K562 (cell line): Measurements from ENCODE around the gene EZH1. TPM values are rescaled to one million over a fixed set of nuclear protein-coding genes. Genes with fewer than 3 reads are reported as not detected.

Experiments
- ATAC-seq: fragments of 200-7000 bp; cut with Tn5 transposase; 3 replicates; pipeline ENCODE4 v1.9.1; 2020; ENCODE audit warnings: moderate library complexity
- BruUV-seq: library from RNA; stranded (reverse); fragments of 400-500 nt; replicated peaks from 2 replicates; lab custom pipeline; 2021; lab: Mats Ljungman, UMichigan
- CTCF ChIA-PET: fragments of 300-600 bp; formaldehyde crosslinking; extraction: SDS; loops from one replicate; lab custom pipeline; 2021; ENCODE audit warnings: low intra/inter-chr PET ratio; lab: Yijun Ruan, JAX
- POLR2A ChIA-PET: fragments of 300-600, 350-650 bp; sonication (Branson Sonifier 250); formaldehyde crosslinking; extraction: SDS; loops from one replicate; lab custom pipeline; 2021; ENCODE audit warnings: antibody characterized with exemption, inconsistent platforms; lab: Yijun Ruan, JAX
- DNase-seq, 4 experiments: peaks; one replicate each; pipeline versions ENCODE4 v3.0.0 to v3.0.0-alpha.2; 2011 to 2018; ENCODE audit warnings: low spot score in 3 of 4, mixed read lengths in 3 of 4; ENCODE audit errors: extremely low read depth in 1 of 4
- FAIRE-seq: peaks from 2 replicates; lab custom pipeline; 2011; peaks lifted over from hg19 to GRCh38; lab: Jason Lieb, UNC
- H2AFZ ChIP-seq: 2 replicates; pipeline ENCODE4 v1.6.0; 2011; ENCODE audit warnings: low read depth, low read length, control low read depth, inconsistent platforms
- H3K27ac ChIP-seq: fragments of 200-600 bp; 3 replicates; pipeline ENCODE4 v1.8.0; 2011; ENCODE audit warnings: low read depth, mild to moderate bottlenecking, control low read depth, inconsistent platforms, low read length, moderate library complexity, mixed read lengths; ENCODE audit errors: extremely low read depth
- H3K27me3 ChIP-seq, 2 experiments: fragments of 300-600 bp in 1 of 2; 2 replicates in 1 of 2; 3 replicates in 1 of 2; pipeline versions ENCODE4 v1.6.0 to v1.8.0; 2011; ENCODE audit warnings: inconsistent platforms in 2 of 2, low read length in 2 of 2, mild to moderate bottlenecking in 1 of 2, mixed read lengths in 1 of 2, moderate library complexity in 1 of 2; ENCODE audit not compliant: control insufficient read depth in 2 of 2, insufficient read depth in 2 of 2
- H3K36me3 ChIP-seq: fragments of 300-600 bp; 3 replicates; pipeline ENCODE4 v1.8.0; 2011; ENCODE audit warnings: mild to moderate bottlenecking, low read length, inconsistent platforms; ENCODE audit not compliant: control insufficient read depth, insufficient read depth
- H3K4me1 ChIP-seq, 2 experiments: fragments of 200-600 bp in 1 of 2; replicated peaks in 1 of 2; 2 replicates in 1 of 2; 3 replicates in 1 of 2; pipeline versions ENCODE4 v1.5.1 to v1.8.0; 2011; ENCODE audit warnings: inconsistent platforms in 2 of 2, low read length in 2 of 2, mild to moderate bottlenecking in 1 of 2, mixed read lengths in 1 of 2, moderate library complexity in 1 of 2; ENCODE audit not compliant: control insufficient read depth in 2 of 2, insufficient read depth in 2 of 2
- H3K4me2 ChIP-seq: 2 replicates; pipeline ENCODE4 v1.6.1; 2011; ENCODE audit warnings: low read length, control low read depth, inconsistent platforms, mixed read lengths; ENCODE audit not compliant: insufficient read depth
- H3K4me3 ChIP-seq: fragments of 200-600 bp; sonication (generic), shearing (Covaris generic); 2 replicates; pipeline ENCODE4 v1.5.1; 2016; ENCODE audit warnings: control low read depth, inconsistent platforms
- H3K79me2 ChIP-seq: fragments of 200-600 bp; 3 replicates; pipeline ENCODE4 v1.8.0; 2011; ENCODE audit warnings: low read length, inconsistent platforms; ENCODE audit not compliant: control insufficient read depth, insufficient read depth
- H3K9ac ChIP-seq, 2 experiments: 2 replicates each; pipeline versions ENCODE4 v1.6.0 to v1.6.1; 2011; ENCODE audit warnings: low read depth in 2 of 2, low read length in 2 of 2, control low read depth in 1 of 2, inconsistent platforms in 1 of 2, mild to moderate bottlenecking in 1 of 2, mixed read lengths in 1 of 2; ENCODE audit not compliant: insufficient read depth in 1 of 2
- H3K9me1 ChIP-seq: one replicate; pipeline ENCODE4 v1.6.0; 2011; ENCODE audit warnings: inconsistent platforms, mild to moderate bottlenecking, low read length, moderate library complexity; ENCODE audit not compliant: control insufficient read depth, insufficient read depth
- H3K9me3 ChIP-seq: replicated peaks from 2 replicates; pipeline ENCODE4 v1.5.1; 2011; ENCODE audit warnings: low read depth, low read length, inconsistent platforms; ENCODE audit not compliant: control insufficient read depth, insufficient read depth
- H4K20me1 ChIP-seq: replicated peaks from 2 replicates; pipeline ENCODE4 v1.6.1; 2011; ENCODE audit warnings: low read length, inconsistent platforms, mixed read lengths; ENCODE audit not compliant: control insufficient read depth, insufficient read depth
- ELF1 ChIP-seq: fragments of 200-800 bp; sonication (Bioruptor generic); IDR thresholded peaks from 2 replicates; pipeline ENCODE4 v1.6.1; 2016; ENCODE audit warnings: missing genetic modification characterization, missing compliant biosample characterization
- ELK1 ChIP-seq: sonication (generic); formaldehyde crosslinking; IDR thresholded peaks from 2 replicates; pipeline ENCODE4 v1.8.1; 2022; ENCODE audit warnings: missing genetic modification reagents
- FOS ChIP-seq: IDR thresholded peaks from 3 replicates; pipeline ENCODE4 v1.6.1; 2011; ENCODE audit not compliant: insufficient read length; ENCODE audit errors: extremely low read depth
- GTF2A2 ChIP-seq: IDR thresholded peaks from 2 replicates; pipeline ENCODE4 v1.6.1; 2016; ENCODE audit warnings: mild to moderate bottlenecking, missing genetic modification characterization, missing compliant biosample characterization
- HLTF ChIP-seq: fragments of 450-650 bp; IDR thresholded peaks from 2 replicates; pipeline ENCODE4 v1.6.1; 2016
- IFI16 ChIP-seq: fragments of 250-450 bp; sonication (Bioruptor Pico); IDR thresholded peaks from 2 replicates; pipeline ENCODE4 v2.1.2; 2022; ENCODE audit warnings: mild to moderate bottlenecking, inconsistent platforms
- ILF3 ChIP-seq: fragments of 450-650 bp; IDR thresholded peaks from 2 replicates; pipeline ENCODE4 v1.6.1; 2018; ENCODE audit warnings: antibody characterized with exemption, mild to moderate bottlenecking, moderate library complexity, borderline replicate concordance
- NUFIP1 ChIP-seq: fragments of 450-650 bp; IDR thresholded peaks from 2 replicates; pipeline ENCODE4 v1.6.1; 2018; ENCODE audit not compliant: partially characterized antibody
- PYGO2 ChIP-seq: fragments of 450-650 bp; IDR thresholded peaks from 2 replicates; pipeline ENCODE4 v1.6.1; 2016; ENCODE audit warnings: mild to moderate bottlenecking, missing genetic modification characterization, moderate library complexity, missing compliant biosample characterization
- RBM14 ChIP-seq: fragments of 200-400 bp; formaldehyde crosslinking; IDR thresholded peaks from 2 replicates; pipeline ENCODE4 v1.6.1; 2018; ENCODE audit warnings: low read depth, mild to moderate bottlenecking, low read length, moderate library complexity, borderline replicate concordance; ENCODE audit not compliant: insufficient read depth
- TEAD4 ChIP-seq, 2 experiments: sonication (generic) in 1 of 2; formaldehyde crosslinking in 1 of 2; IDR thresholded peaks; 2 replicates each; pipeline versions ENCODE4 v1.6.1 to v1.8.0; 2012 to 2022; ENCODE audit warnings: borderline replicate concordance in 1 of 2, inconsistent platforms in 1 of 2, low read length in 1 of 2, mild to moderate bottlenecking in 1 of 2, missing genetic modification reagents in 1 of 2
- THRAP3 ChIP-seq: fragments of 450-650 bp; IDR thresholded peaks from 2 replicates; pipeline ENCODE4 v1.6.1; 2016; ENCODE audit warnings: mild to moderate bottlenecking, inconsistent platforms, borderline replicate concordance
- WHSC1 ChIP-seq: IDR thresholded peaks from one replicate; pipeline ENCODE4 v1.6.1; 2012; ENCODE audit warnings: low read length, control low read depth, inconsistent platforms
- ZNF280B ChIP-seq: fragments of 250-450 bp; sonication (Bioruptor Pico); IDR thresholded peaks from 2 replicates; pipeline ENCODE4 v1.5.1; 2021; ENCODE audit warnings: mild to moderate bottlenecking
- ZNF431 ChIP-seq: sonication (generic); formaldehyde crosslinking; IDR thresholded peaks from 2 replicates; pipeline ENCODE4 v1.8.0; 2022; ENCODE audit warnings: mild to moderate bottlenecking, missing genetic modification reagents
- WGBS: fragments of 100-300 bp; shearing (Covaris generic); methylation state at CpG from one replicate; pipeline ENCODE4 v1.1.6; 2016; ENCODE audit warnings: low coverage, mixed read lengths; ENCODE audit not compliant: insufficient coverage; ENCODE audit errors: missing lambda C conversion rate; 5-methylcytosine and 5-hydroxymethylcytosine counted together
- in situ Hi-C: fragments of 300-500 bp; cut with MboI; formaldehyde crosslinking; loops from 4 replicates; pipeline ENCODE4 v1.15.0; 2018; ENCODE audit warnings: inconsistent platforms, mixed read lengths
- intact Hi-C: fragments of 100-400 bp; cut with micrococcal nuclease; formaldehyde crosslinking; loops from 2 replicates; pipeline ENCODE4 v1.14.2; 2022
- polyA plus RNA-seq, 8 experiments: library from polyadenylated mRNA; depleted of rRNA in 4 of 8; stranded (reverse) in 5 of 8; unstranded in 3 of 8; fragments of >200 nt; fragmentation: Nextera tagmentation in 2 of 8; fragmentation: Illumina TruSeq in 1 of 8; extraction: Ambion mirVana in 2 of 8; extraction: Trizol in 1 of 8; gene quantifications; 2 replicates each; pipeline versions ENCODE4 v1.2.1 to v1.2.3, GENCODE V29; 2011 to 2014; ENCODE audit warnings: inconsistent platforms in 1 of 8, missing spikeins in 1 of 8
- total RNA-seq, 7 experiments: library from RNA; depleted of rRNA in 6 of 7; stranded (reverse); fragments of >200 nt in 6 of 7; fragmentation: Illumina TruSeq in 2 of 7; extraction: Trizol in 2 of 7; gene quantifications; 2 replicates each; pipeline versions ENCODE4 v1.2.1 to v1.2.3, GENCODE V29; 2011 to 2021; ENCODE audit warnings: low replicate concordance in 1 of 7

Gene EZH1
- total and polyA plus RNA-seq, 9 of the 15 experiments (the other 6 are each of a cell fraction or from before 2014, with no cell fraction given), result 8.6 to 40.8 (median 22.9) TPM

- H3K36me3 ChIP-seq, result peaks cover 81% of the 10 kb centered on the region
- POLR2A ChIA-PET, result interaction anchor here (0.7 to 2.6 kb wide), 6 partner anchors 9 to 131 kb away, joined by 3 to 17 read pairs (median 3); partner anchors contain the start of gene PSMC3IP
- TF ChIP-seq PYGO2 (tag), result no peak
- TF ChIP-seq NUFIP1, result no peak
- no peak for TF ChIP-seq HLTF
- no peak for TF ChIP-seq ZNF431 (CRISPR knock-in tag)
- TF ChIP-seq ELK1 (CRISPR knock-in tag), result no peak
- TF ChIP-seq TEAD4 (IDR thresholded peaks at IDR 0.05; ENCODE audit: low read length), result no peak
- TF ChIP-seq TEAD4 (CRISPR knock-in tag; IDR thresholded peaks at IDR 0.05; ENCODE audit: borderline replicate concordance), result no peak
- TF ChIP-seq ILF3, result no peak
- no peak for TF ChIP-seq WHSC1
- no peak for TF ChIP-seq IFI16 (CRISPR knock-in tag)
- TF ChIP-seq ELF1 (tag), result no peak
- TF ChIP-seq GTF2A2, result no peak
- TF ChIP-seq FOS, result no peak
- TF ChIP-seq RBM14, result no peak
- TF ChIP-seq ZNF280B (CRISPR knock-in tag), result no peak
- no peak for TF ChIP-seq THRAP3
- no peaks in the 10 kb centered on the region for H4K20me1 ChIP-seq
- CTCF ChIA-PET, result no interaction called here
- H3K9me1 ChIP-seq, result no peaks in the 10 kb centered on the region
- H3K79me2 ChIP-seq, result no peaks in the 10 kb centered on the region
- no peak for FAIRE-seq
- WGBS, result 80% methylated on average over 3 of the region's 3 CpGs
- H3K4me1 ChIP-seq, result peaks cover 0 to 5% of the 10 kb centered on the region in 2 experiments; a peak in 1 of 5 replicates
- no peak overlapping the region; a peak in 1 of 4 replicates for H3K9ac ChIP-seq
- no peak overlapping the region for H3K4me2 ChIP-seq
- H3K4me3 ChIP-seq, result no peak overlapping the region
- in situ Hi-C loops (no loop called here), intact Hi-C loops (no loop called here)
- no peak for ATAC-seq
- H3K27ac ChIP-seq, result no peak overlapping the region
- H3K27me3 ChIP-seq, result no peaks in the 10 kb centered on the region
- H2AFZ ChIP-seq, result no peak overlapping the region
- no TSS peak for BruUV-seq
- DNase-seq, result no peak
- no peaks in the 10 kb centered on the region for H3K9me3 ChIP-seq
Measured at GRCh38 chr17:42708588-42708987, 36.3 kb downstream of the EZH1 start.
